ENCODE results near the gene RPL11. TPM values are rescaled to one million over a fixed set of nuclear protein-coding genes. Genes with fewer than 3 reads are reported as not detected.

Gene RPL11
- total RNA-seq, result 520 and 723 TPM in 2 replicates

GRCh38 chr1:23691499-23692307 is at the start of gene RPL11:
TSS of gene RPL11 (plus strand) at chr1:23691806. CDS start at chr1:23691824, 18 bp downstream.

GRCh38 chr1:23743287-23744152 is 51.9 kb downstream of the RPL11 start, which contains the start of gene ELOA:
TSS of gene ELOA (plus strand) at chr1:23743471. CDS start at chr1:23743504, 33 bp downstream.

Other genes starting within 250 kb of the RPL11 start
- 19.9 and 24.1 TPM in 2 replicates for gene ASAP3, start 207.6 kb upstream of the RPL11 start, total RNA-seq
- under 0.01 and 0.46 TPM in 2 replicates for gene E2F2, start 160.6 kb upstream of the RPL11 start, total RNA-seq
- gene ID3, start 132.3 kb upstream of the RPL11 start, total RNA-seq, result 153 and 300 TPM in 2 replicates
- gene ELOA, start 51.7 kb downstream of the RPL11 start, total RNA-seq, result 16.6 and 31.3 TPM in 2 replicates
- gene PITHD1, start 86.6 kb downstream of the RPL11 start, total RNA-seq, result 35.3 and 36.8 TPM in 2 replicates
- gene LYPLA2, start 99.3 kb downstream of the RPL11 start, total RNA-seq, result 25.2 and 46.5 TPM in 2 replicates
- gene GALE, start 108.9 kb downstream of the RPL11 start, total RNA-seq, result 27.0 and 30.4 TPM in 2 replicates
- gene HMGCL, start 133.6 kb downstream of the RPL11 start, total RNA-seq, result 47.5 and 50.5 TPM in 2 replicates
- gene FUCA1, start 176.5 kb downstream of the RPL11 start, total RNA-seq, result 16.7 and 17.8 TPM in 2 replicates
- not detected in 2 replicates for gene CNR2, start 221.6 kb downstream of the RPL11 start, total RNA-seq